SJCRH30 (cell line): ENCODE data around the gene KIAA1755. TPM values are rescaled to one million over a fixed set of nuclear protein-coding genes. Genes with fewer than 3 reads are reported as not detected.
"Not testable (repeated sequence)": the region's sequence is repeated elsewhere in the genome, so short reads cannot be mapped to it uniquely, and the experiment has no call there.

Experiments
- DNase-seq, 2 experiments: peaks; one replicate each; pipeline ENCODE4 v3.0.0-alpha.2; 2015 to 2020
- H3K27ac ChIP-seq: fragments of 250-450 bp; sonication (Bioruptor Pico); 2 replicates; pipeline ENCODE4 v1.5.1; 2020; ENCODE audit warnings: mild to moderate bottlenecking, moderate library complexity
- H3K27me3 ChIP-seq: fragments of 250-450 bp; sonication (Bioruptor Pico); 2 replicates; pipeline ENCODE4 v1.5.1; 2020; ENCODE audit warnings: mild to moderate bottlenecking, moderate library complexity
- H3K36me3 ChIP-seq: fragments of 250-450 bp; sonication (Bioruptor Pico); 2 replicates; pipeline ENCODE4 v1.5.1; 2020; ENCODE audit warnings: mild to moderate bottlenecking, moderate library complexity
- H3K4me1 ChIP-seq: fragments of 250-450 bp; sonication (Bioruptor Pico); 2 replicates; pipeline ENCODE4 v1.5.1; 2020; ENCODE audit warnings: mild to moderate bottlenecking, moderate library complexity
- H3K4me3 ChIP-seq: fragments of 250-450 bp; sonication (Bioruptor Pico); 2 replicates; pipeline ENCODE4 v1.5.1; 2020; ENCODE audit warnings: mild to moderate bottlenecking, moderate library complexity
- H3K9me3 ChIP-seq: fragments of 250-450 bp; sonication (Bioruptor Pico); replicated peaks from 2 replicates; pipeline ENCODE4 v1.5.1; 2020; ENCODE audit warnings: mild to moderate bottlenecking, moderate library complexity
- total RNA-seq: library from RNA; depleted of rRNA; stranded (reverse); fragments of >200 nt; shearing (Covaris generic); gene quantifications from 2 replicates; pipeline ENCODE4 v1.2.3, GENCODE V29; 2014

KIAA1755 gene
- total RNA-seq, 1 experiment from 2014 or later: 1.4 TPM

- H3K27ac ChIP-seq: no peak overlapping the region
- H3K27me3 ChIP-seq: peaks cover 5% of the 10 kb centered on the region; the same call in 1 of the 2 replicates
- no peak overlapping the region for H3K4me3 ChIP-seq
- H3K36me3 ChIP-seq: no peaks in the 10 kb centered on the region
- H3K9me3 ChIP-seq: no peaks in the 10 kb centered on the region
- H3K4me1 ChIP-seq: no peaks in the 10 kb centered on the region
- DNase-seq: no peak
Observed at GRCh38 chr20:38297916-38298674, 37.6 kb upstream of the KIAA1755 start.

GRCh38 chr20:38296433-38296832 lies 35.9 kb upstream of the KIAA1755 start:
- no peaks in the 10 kb centered on the region for H3K36me3 ChIP-seq
- no peaks in the 10 kb centered on the region for H3K9me3 ChIP-seq
- no peak overlapping the region for H3K4me3 ChIP-seq
- H3K27ac ChIP-seq: no peak overlapping the region
- DNase-seq: no peak
- H3K27me3 ChIP-seq: no peaks in the 10 kb centered on the region
- H3K4me1 ChIP-seq: peaks cover 3% of the 10 kb centered on the region

DNA sequence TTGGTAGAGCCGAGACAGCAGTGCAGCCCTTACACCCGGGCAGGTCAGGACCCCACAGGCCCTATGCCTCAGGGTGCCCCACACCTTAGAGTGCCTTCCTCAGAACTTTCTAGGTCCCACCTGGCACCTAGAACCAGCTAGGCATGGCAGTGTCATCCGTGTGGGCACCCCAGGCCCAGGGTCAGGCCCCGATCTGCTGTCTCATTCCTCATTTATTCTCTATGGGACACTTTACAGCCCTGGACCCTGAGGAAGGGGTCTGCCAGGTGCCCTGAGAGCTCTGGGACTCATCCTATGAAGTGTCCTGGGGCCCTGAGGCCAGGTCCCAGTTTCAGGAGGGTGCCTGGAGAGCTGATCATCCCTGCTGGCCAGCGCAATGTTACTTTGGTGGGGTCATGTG lies 35.3 kb upstream of the KIAA1755 start:
- no peak overlapping the region for H3K27ac ChIP-seq
- H3K9me3 ChIP-seq: no peaks in the 10 kb centered on the region
- H3K36me3 ChIP-seq: no peaks in the 10 kb centered on the region
- H3K27me3 ChIP-seq: no peaks in the 10 kb centered on the region
- no peak overlapping the region for H3K4me3 ChIP-seq
- peaks cover 6% of the 10 kb centered on the region for H3K4me1 ChIP-seq
- no peak for DNase-seq

DNA sequence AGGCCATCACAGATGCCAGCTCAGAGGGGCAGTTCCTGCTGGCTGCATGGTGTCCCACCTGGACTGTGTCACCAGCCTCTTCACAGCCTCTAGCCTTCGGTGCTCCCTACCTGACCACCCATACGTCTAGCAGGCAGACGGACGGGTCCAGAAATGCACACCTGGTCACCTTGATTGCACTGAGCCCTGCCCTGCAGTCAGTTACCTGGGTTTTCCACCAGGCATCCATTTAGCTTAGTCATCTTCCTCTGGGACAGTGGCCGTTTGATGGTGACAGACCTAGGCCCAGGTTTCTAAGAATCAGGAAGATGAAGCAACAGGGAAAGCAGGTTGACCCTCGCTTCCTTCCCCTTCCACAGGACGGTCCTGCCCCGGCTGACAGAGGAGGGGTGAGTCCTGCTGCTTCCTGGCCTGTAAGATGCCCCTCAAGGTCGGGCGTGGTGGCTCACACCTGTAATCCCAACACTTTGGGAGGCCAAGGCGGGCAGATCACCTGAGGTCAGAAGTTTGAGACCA lies 33.6 kb upstream of the KIAA1755 start:
- Histone ChIP-seq H3K27me3 (no peaks in the 10 kb centered on the region), H3K36me3 (no peaks in the 10 kb centered on the region), H3K4me3 (no peak overlapping the region), H3K9me3 (no peaks in the 10 kb centered on the region), H3K27ac (no peak overlapping the region), H3K4me1 (peaks cover 11% of the 10 kb centered on the region)
- no peak for DNase-seq

DNA sequence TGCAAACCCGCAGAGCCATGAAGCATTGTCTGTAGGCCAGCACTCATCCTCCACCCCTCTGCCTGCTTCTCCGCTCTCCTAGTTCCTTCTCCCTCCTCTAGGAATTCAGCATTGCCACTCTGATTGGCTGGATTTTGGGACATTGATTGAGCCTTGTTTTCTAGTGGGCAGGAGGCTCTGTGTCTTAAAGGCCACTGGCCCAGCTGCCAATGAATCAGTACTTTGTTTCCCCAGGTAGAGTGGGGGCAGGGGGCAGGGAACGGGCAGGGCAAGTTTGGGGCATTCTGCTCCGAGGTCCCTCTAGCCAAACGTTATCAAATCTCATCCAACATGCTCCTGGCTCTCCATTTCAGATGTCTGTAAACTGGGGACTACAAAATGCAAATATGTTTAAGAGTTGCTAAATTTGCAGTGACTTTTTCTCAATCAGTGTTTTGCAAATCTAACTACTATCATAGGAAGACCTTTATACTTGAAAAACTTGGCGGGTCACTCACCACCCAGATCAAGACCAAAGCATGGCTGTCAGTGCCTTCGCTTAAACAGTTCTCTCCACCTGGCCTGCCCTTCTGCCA lies 33.0 kb upstream of the KIAA1755 start:
- H3K36me3 ChIP-seq: no peaks in the 10 kb centered on the region
- peaks cover 11% of the 10 kb centered on the region for H3K4me1 ChIP-seq
- no peaks in the 10 kb centered on the region for H3K27me3 ChIP-seq
- no peak overlapping the region for H3K4me3 ChIP-seq
- no peak overlapping the region for H3K27ac ChIP-seq
- H3K9me3 ChIP-seq: no peaks in the 10 kb centered on the region
- DNase-seq: no peak

DNA sequence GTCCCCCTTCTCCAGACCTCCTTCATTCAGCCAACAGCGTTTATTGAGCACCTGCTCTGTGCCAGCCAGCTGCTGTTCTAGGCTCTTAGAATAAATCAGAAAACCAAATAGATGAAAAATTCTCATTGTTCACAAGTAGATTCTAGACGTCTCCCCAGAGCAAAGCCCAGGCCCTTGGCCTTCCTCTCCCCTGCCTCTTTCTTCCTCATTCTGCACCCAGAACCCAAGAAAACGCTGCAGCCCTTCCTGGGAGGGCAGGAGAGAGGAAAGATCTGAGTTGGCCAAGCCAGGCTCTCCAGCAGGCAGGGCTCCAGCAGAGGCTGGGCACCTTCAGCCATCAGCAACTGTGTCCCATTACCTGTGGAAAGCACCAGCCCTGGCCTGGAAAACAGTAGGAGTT lies 31.4 kb upstream of the KIAA1755 start:
- H3K36me3 ChIP-seq: no peaks in the 10 kb centered on the region
- H3K4me1 ChIP-seq: peaks cover 24% of the 10 kb centered on the region
- no peak overlapping the region for H3K4me3 ChIP-seq
- H3K9me3 ChIP-seq: no peaks in the 10 kb centered on the region
- no peak overlapping the region for H3K27ac ChIP-seq
- H3K27me3 ChIP-seq: no peaks in the 10 kb centered on the region
- no peak for DNase-seq

DNA sequence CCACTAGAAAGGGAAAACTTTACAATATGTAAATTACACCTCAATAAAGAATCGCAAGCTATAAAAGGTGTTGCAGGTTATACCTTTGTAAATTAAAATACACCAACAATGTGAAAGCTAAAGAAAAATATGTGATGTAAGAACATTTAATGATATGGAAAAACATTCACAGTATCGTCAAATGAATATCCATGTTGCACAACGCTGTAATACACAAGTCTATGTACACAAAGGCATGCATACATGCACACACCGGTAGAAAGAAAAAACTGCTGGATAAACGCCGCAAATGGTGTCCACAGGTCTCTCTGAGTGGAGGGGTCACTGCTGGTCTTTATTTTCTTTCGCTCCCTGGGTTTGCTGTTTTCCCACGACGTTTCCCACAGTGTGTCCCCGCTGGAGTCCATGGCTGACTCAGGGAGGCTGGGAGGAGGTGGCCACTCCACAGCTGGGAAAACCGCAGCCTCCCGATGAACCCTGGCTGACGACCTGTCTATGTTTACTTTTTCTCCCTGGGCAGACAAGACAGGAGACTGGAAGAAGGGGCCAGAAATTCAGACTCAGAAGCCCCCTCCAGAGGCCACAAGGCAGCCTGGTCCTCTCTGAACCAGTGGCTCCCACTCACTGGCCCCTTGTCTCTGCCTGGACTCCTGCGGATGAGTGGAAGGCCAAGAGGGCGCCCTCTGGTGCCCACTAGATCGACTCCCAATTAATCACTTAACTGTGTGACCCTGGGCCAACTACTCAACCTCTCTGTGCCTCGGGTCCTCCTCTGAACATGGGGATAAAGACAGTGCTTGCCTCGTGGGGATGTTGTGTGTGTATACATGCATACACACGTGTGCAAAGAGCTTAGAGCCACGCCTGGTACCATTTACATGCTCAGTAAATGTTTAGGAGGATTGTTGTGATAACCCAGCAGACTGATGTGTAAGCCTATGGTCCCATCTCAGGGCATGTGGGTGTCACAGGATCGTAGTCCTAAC lies 30.6 kb upstream of the KIAA1755 start:
- Histone ChIP-seq H3K27ac (peak overlapping the region; percentile 10; the same call in 1 of the 2 replicates), H3K27me3 (no peaks in the 10 kb centered on the region), H3K4me1 (peaks cover 31% of the 10 kb centered on the region), H3K4me3 (peak overlapping the region; percentile 30), H3K36me3 (no peaks in the 10 kb centered on the region), H3K9me3 (no peaks in the 10 kb centered on the region)
- DNase-seq: peak; percentile 96 to 98

GRCh38 chr20:38286586-38287531 lies 26.3 kb upstream of the KIAA1755 start:
- peak; percentile 100 for DNase-seq
- peak overlapping the region; percentile 79 for H3K27ac ChIP-seq

GRCh38 chr20:38284893-38285444 lies 24.4 kb upstream of the KIAA1755 start:
- Histone ChIP-seq H3K36me3 (no peaks in the 10 kb centered on the region), H3K4me1 (peaks cover 33% of the 10 kb centered on the region), H3K4me3 (no peak overlapping the region), H3K27ac (no peak overlapping the region), H3K27me3 (no peaks in the 10 kb centered on the region), H3K9me3 (peaks cover 4% of the 10 kb centered on the region; the same call in 1 of the 2 replicates)
- DNase-seq: no peak

More at GRCh38 chr20:38286586-38287531, 26.3 kb upstream of the KIAA1755 start:
- H3K4me3 ChIP-seq: peak overlapping the region; percentile 26
- no peaks in the 10 kb centered on the region; the same call in 1 of the 2 replicates for H3K9me3 ChIP-seq
- H3K27me3 ChIP-seq: no peaks in the 10 kb centered on the region
- peaks cover 35% of the 10 kb centered on the region for H3K4me1 ChIP-seq
- H3K36me3 ChIP-seq: no peaks in the 10 kb centered on the region

DNA sequence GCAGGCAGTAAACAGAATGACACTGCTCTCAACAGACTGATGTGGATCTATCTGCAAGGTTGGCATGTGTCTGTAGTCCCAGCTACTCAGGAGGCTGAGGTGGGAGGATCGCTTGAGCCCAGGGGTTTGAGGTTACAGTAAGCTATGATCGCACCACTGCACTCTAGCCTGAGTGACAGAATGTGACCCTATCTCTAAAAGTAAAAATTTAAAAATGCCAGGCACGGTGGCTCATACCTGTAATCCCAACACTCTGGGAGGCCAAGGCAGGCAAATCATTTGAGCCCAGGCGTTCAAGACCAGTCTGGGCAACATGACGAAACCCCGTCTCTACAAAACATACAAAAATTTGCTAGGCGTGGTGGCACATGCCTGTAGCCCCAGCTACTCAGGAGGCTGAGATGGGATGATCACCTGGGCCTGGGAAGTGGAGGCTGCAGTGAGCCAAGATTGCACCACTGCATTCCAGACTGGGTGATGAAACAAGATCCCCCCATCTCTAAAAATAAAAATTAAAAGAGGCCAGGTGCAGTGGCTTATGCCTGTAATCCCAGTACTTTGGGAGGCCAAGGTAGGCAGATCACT lies 23.6 kb upstream of the KIAA1755 start:
- H3K36me3 ChIP-seq, H3K4me3 ChIP-seq, H3K27me3 ChIP-seq, H3K27ac ChIP-seq, H3K9me3 ChIP-seq, DNase-seq: not testable (repeated sequence)
- H3K4me1 ChIP-seq: peaks cover 42% of the 10 kb centered on the region

- DNase-seq: no peak
- H3K27me3 ChIP-seq: no peaks in the 10 kb centered on the region
- H3K36me3 ChIP-seq: no peaks in the 10 kb centered on the region
- peaks cover 47% of the 10 kb centered on the region for H3K4me1 ChIP-seq
- peaks cover 4% of the 10 kb centered on the region; the same call in 1 of the 2 replicates for H3K9me3 ChIP-seq
- H3K27ac ChIP-seq: no peak overlapping the region
- H3K4me3 ChIP-seq: no peak overlapping the region
Observed at GRCh38 chr20:38283236-38283635, 22.7 kb upstream of the KIAA1755 start.

GRCh38 chr20:38281176-38281915 lies 20.8 kb upstream of the KIAA1755 start:
- not testable (repeated sequence) for H3K27me3 ChIP-seq, H3K36me3 ChIP-seq, H3K9me3 ChIP-seq, DNase-seq, H3K4me3 ChIP-seq
- peak overlapping the region; percentile 87 for H3K27ac ChIP-seq
- H3K4me1 ChIP-seq: peaks cover 48% of the 10 kb centered on the region

- Histone ChIP-seq H3K9me3 (peaks cover 9% of the 10 kb centered on the region; the same call in 1 of the 2 replicates), H3K36me3 (no peaks in the 10 kb centered on the region), H3K4me1 (peaks cover 47% of the 10 kb centered on the region), H3K27ac (peak overlapping the region; percentile 87), H3K27me3 (no peaks in the 10 kb centered on the region), H3K4me3 (no peak overlapping the region)
- peak; percentile 37 to 52 for DNase-seq
Observed at GRCh38 chr20:38278763-38279162, 18.2 kb upstream of the KIAA1755 start.
